HG03066 (cell line): ENCODE results near the gene PRUNE2.

Source experiments
- ATAC-seq: cut with Tn5 transposase; IDR thresholded peaks from one replicate; pipeline ENCODE4 v1.9.1; 2021; ENCODE audit warnings: low read depth; ENCODE audit not compliant: unreplicated experiment

PRUNE2 gene

GRCh38 chr9:76638001-76638400 is 267.9 kb downstream of the PRUNE2 start:
- no peak for ATAC-seq

GRCh38 chr9:76637416-76637815 is 268.5 kb downstream of the PRUNE2 start:
- ATAC-seq: no peak

GRCh38 chr9:76634356-76635054 is 271.4 kb downstream of the PRUNE2 start:
- no peak for ATAC-seq

- no peak for ATAC-seq
These were observed 275.0 kb downstream of the PRUNE2 start for GRCh38 chr9:76630916-76631315.

- ATAC-seq: no peak
These were observed 276.5 kb downstream of the PRUNE2 start for GRCh38 chr9:76629205-76629990.

GRCh38 chr9:76628155-76628554 is 277.8 kb downstream of the PRUNE2 start:
- ATAC-seq: no peak

- ATAC-seq: no peak
These were observed 278.9 kb downstream of the PRUNE2 start for GRCh38 chr9:76626980-76627379.

- ATAC-seq: no peak
These were observed 279.8 kb downstream of the PRUNE2 start for GRCh38 chr9:76626141-76626540.

GRCh38 chr9:76624391-76625048 is 281.4 kb downstream of the PRUNE2 start:
- peak; percentile 97 for ATAC-seq

GRCh38 chr9:76620996-76621395 is 284.9 kb downstream of the PRUNE2 start:
- ATAC-seq: no peak

GRCh38 chr9:76620581-76620980 is 285.3 kb downstream of the PRUNE2 start:
- ATAC-seq: no peak

- no peak for ATAC-seq
These were observed 286.3 kb downstream of the PRUNE2 start for GRCh38 chr9:76619640-76620039.

- ATAC-seq: no peak
These were observed 286.7 kb downstream of the PRUNE2 start for GRCh38 chr9:76619197-76619596.

- ATAC-seq: no peak
These were observed 287.2 kb downstream of the PRUNE2 start for GRCh38 chr9:76618762-76619161.

- ATAC-seq: no peak
These were observed 288.3 kb downstream of the PRUNE2 start for GRCh38 chr9:76617497-76618175.

GRCh38 chr9:76616780-76617179 is 289.1 kb downstream of the PRUNE2 start:
- ATAC-seq: no peak

GRCh38 chr9:76615177-76615603 is 290.7 kb downstream of the PRUNE2 start:
- no peak for ATAC-seq

GRCh38 chr9:76613974-76614373 is 291.9 kb downstream of the PRUNE2 start:
- ATAC-seq: no peak

GRCh38 chr9:76613150-76613781 is 292.6 kb downstream of the PRUNE2 start:
- ATAC-seq: no peak

- no peak for ATAC-seq
These were observed 295.9 kb downstream of the PRUNE2 start for GRCh38 chr9:76610011-76610352.
